HUDEP-2 (cell line): Measurements from ENCODE around the gene REC114.
A peak's percentile ranks its signal among the peaks of the same experiment; 100 is the strongest.
"Not testable (repeated sequence)": the region's sequence is repeated elsewhere in the genome, so short reads cannot be mapped to it uniquely, and the experiment has no call there.

Source experiments
- DNase-seq, 76 experiments: peaks; one replicate each; lab custom pipeline; 2025; ENCODE audit not compliant: unreplicated experiment in 76 of 76; lab: John Stamatoyannopoulos, UW

Gene REC114

GRCh38 chr15:73522011-73522410 is 79.0 kb downstream of the REC114 start:
- DNase-seq, result no peak

- no peak for DNase-seq
Measured at GRCh38 chr15:73524919-73525318, 82.0 kb downstream of the REC114 start.

- no peak for DNase-seq
Measured at GRCh38 chr15:73527598-73527997, 84.6 kb downstream of the REC114 start.

GRCh38 chr15:73530649-73531048 is 87.7 kb downstream of the REC114 start:
- no peak for DNase-seq

- DNase-seq, result no peak
Measured at GRCh38 chr15:73538123-73538522, 95.2 kb downstream of the REC114 start.

GRCh38 chr15:73538563-73539211 is 95.7 kb downstream of the REC114 start:
- no peak for DNase-seq

GRCh38 chr15:73539212-73540128 is 96.5 kb downstream of the REC114 start:
- DNase-seq, result no peak

- no peak for DNase-seq
Measured at GRCh38 chr15:73540161-73540560, 97.2 kb downstream of the REC114 start.

GRCh38 chr15:73541479-73541878 is 98.5 kb downstream of the REC114 start:
- DNase-seq, result no peak

GRCh38 chr15:73548925-73549324 is 106.0 kb downstream of the REC114 start:
- DNase-seq, result not testable (repeated sequence)

- DNase-seq, result no peak
Measured at GRCh38 chr15:73550190-73550589, 107.2 kb downstream of the REC114 start.

- no peak for DNase-seq
Measured at GRCh38 chr15:73555080-73555479, 112.1 kb downstream of the REC114 start.

- no peak for DNase-seq
Measured at GRCh38 chr15:73558529-73558928, 115.6 kb downstream of the REC114 start.

GRCh38 chr15:73560501-73561117 is 117.6 kb downstream of the REC114 start:
- DNase-seq, result peak in 26 of 76 experiments; percentile 5 to 50 (median 24)

- DNase-seq, result peak in 44 of 76 experiments; percentile 5 to 71 (median 22)
Measured at GRCh38 chr15:73564255-73564654, 121.3 kb downstream of the REC114 start.

- no peak for DNase-seq
Measured at GRCh38 chr15:73567020-73567419, 124.1 kb downstream of the REC114 start.

GRCh38 chr15:73568564-73569280 is 125.8 kb downstream of the REC114 start:
- DNase-seq, result no peak

- DNase-seq, result peak in 73 of 76 experiments; percentile 8 to 88 (median 66)
Measured at GRCh38 chr15:73569361-73569760, 126.4 kb downstream of the REC114 start.

- no peak for DNase-seq
Measured at GRCh38 chr15:73570355-73571032, 127.5 kb downstream of the REC114 start.

GRCh38 chr15:73571346-73571745 is 128.4 kb downstream of the REC114 start:
- DNase-seq, result no peak
